Breast epithelium (tissue), 3 donors: ENCODE results near the gene TPST2.

ENCODE experiments used
- CTCF ChIP-seq, 3 donors: fragments of 450-650 bp; IDR thresholded peaks; one replicate each; pipeline ENCODE4 v1.5.1; 2016 to 2017; ENCODE audit warnings: antibody characterized with exemption in 3 of 3, mild to moderate bottlenecking in 3 of 3, moderate library complexity in 3 of 3
- POLR2A ChIP-seq: fragments of 450-650 bp; IDR thresholded peaks from one replicate; pipeline ENCODE4 v1.6.1; 2016; ENCODE audit warnings: antibody characterized with exemption, mild to moderate bottlenecking, moderate library complexity
- POLR2AphosphoS5 ChIP-seq, 3 donors: sonication (generic); formaldehyde crosslinking; IDR thresholded peaks; one replicate each; pipeline ENCODE4 v1.6.1; 2017; ENCODE audit warnings: antibody characterized with exemption in 3 of 3

- no peak for TF ChIP-seq CTCF (IDR thresholded peaks at IDR 0.05)
- TF ChIP-seq POLR2A, result no peak
- no peak for TF ChIP-seq POLR2AphosphoS5 (IDR thresholded peaks at IDR 0.05)
Observed at GRCh38 chr22:26485806-26486390, 104.0 kb downstream of the TPST2 start.
